ENCODE data around the gene GPR42. TPM values are rescaled to one million over a fixed set of nuclear protein-coding genes. Genes with fewer than 3 reads are reported as not detected.

The GPR42 gene
- total and polyA plus RNA-seq, 3 experiments from 2014 or later: not detected

DNA sequence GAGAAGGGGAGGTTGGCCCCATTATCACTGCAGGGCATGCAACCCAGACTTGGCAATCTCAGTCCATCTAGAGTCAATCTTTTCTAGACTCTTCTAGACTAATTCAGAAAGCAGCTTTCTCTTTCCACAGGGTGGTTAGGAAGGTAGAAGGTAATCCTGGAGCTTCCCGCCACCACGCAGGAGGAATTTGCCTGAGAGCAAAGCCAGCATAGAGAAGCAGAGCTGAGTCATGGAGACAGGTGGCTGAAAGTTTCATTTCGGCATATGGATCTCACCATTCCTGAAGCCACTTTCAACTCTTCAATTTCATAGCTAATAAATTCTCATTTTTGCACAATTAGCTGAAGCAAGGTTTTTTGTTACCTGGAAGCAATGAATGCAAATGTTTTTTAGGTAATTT lies 48.2 kb downstream of the GPR42 start:
- ChIA-PET POLR2A (no interaction called here), CTCF (no interaction called here)
- Histone ChIP-seq H3K9me3 (ENCODE audit: low read length) (no peaks in the 10 kb centered on the region), H3K4me3 (ENCODE audit: low read length) (no peak overlapping the region), H3K27me3 (ENCODE audit: insufficient read depth, low read length, poor library complexity, severe bottlenecking) (peaks cover 4% of the 10 kb centered on the region), H3K4me1 (ENCODE audit: insufficient read depth, low read length) (no peaks in the 10 kb centered on the region), H3K27ac (ENCODE audit: low read depth, low read length) (no peak overlapping the region), H3K36me3 (ENCODE audit: insufficient read depth, low read length) (no peaks in the 10 kb centered on the region)
- H3K9me3 Mint-ChIP-seq: no peaks in the 10 kb centered on the region
- H3K27me3 Mint-ChIP-seq: peaks cover 13 to 33% of the 10 kb centered on the region in 2 donors
- DNase-seq: no peak
- H3K36me3 Mint-ChIP-seq: peaks cover 0 to 1% (median 0%) of the 10 kb centered on the region in 3 donors
- H3K4me1 Mint-ChIP-seq: peaks cover 0 to 4% (median 0%) of the 10 kb centered on the region in 3 donors
- no peak overlapping the region for H3K27ac Mint-ChIP-seq
- no peak overlapping the region for H3K4me3 Mint-ChIP-seq

DNA sequence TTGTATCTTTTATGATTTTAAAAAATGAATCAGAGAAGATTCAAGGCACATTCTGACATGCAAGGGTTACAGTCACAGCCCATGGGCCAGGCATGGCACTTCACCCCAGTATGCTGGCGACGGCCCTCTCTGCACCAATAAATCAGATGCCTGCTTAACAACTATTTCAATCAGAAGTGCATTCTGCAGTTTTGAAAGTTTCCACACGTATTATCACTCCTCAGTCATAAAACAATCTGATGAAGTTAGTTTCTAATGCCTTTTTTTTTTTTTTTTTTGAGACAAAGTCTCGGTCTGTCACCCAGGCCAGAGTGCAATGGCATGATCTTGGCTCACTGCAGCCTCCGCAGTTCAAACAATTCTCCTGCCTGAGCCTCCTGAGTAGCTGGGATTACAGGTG lies 48.9 kb downstream of the GPR42 start:
- Mint-ChIP-seq H3K27ac (no peak overlapping the region), H3K9me3 (no peaks in the 10 kb centered on the region), H3K36me3 (peaks cover 0 to 1% (median 0%) of the 10 kb centered on the region in 3 donors), H3K4me1 (peaks cover 0 to 4% (median 0%) of the 10 kb centered on the region in 3 donors), H3K27me3 (peaks cover 13 to 31% of the 10 kb centered on the region in 2 donors), H3K4me3 (no peak overlapping the region)
- Histone ChIP-seq H3K27ac (ENCODE audit: low read depth, low read length) (no peak overlapping the region), H3K9me3 (ENCODE audit: low read length) (no peaks in the 10 kb centered on the region), H3K4me3 (ENCODE audit: low read length) (no peak overlapping the region), H3K36me3 (ENCODE audit: insufficient read depth, low read length) (no peaks in the 10 kb centered on the region), H3K4me1 (ENCODE audit: insufficient read depth, low read length) (no peaks in the 10 kb centered on the region), H3K27me3 (ENCODE audit: insufficient read depth, low read length, poor library complexity, severe bottlenecking) (no peaks in the 10 kb centered on the region)
- POLR2A ChIA-PET: no interaction called here
- CTCF ChIA-PET: no interaction called here
- no peak for DNase-seq

DNA sequence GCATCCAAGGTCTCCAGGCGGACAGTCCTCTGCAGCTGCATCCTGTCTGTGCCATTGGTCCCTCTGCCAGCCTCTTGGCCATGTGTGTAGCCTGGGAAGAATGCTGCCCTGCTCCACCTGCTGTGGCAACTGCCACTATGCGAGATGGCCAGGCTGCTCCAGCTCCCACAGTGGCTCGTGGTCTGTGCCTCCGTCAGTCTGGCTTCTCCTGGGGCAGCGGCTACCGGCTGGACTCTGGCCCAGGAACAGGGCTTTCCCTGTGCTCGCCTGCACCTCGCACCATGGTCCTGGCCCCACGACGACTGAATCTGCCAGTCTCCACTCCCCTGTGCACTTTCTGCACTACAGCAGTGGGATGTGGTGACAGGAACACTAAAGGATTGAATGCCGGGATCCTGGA lies 50.5 kb downstream of the GPR42 start:
- H3K4me3 ChIP-seq (ENCODE audit: low read length): no peak overlapping the region
- H3K4me1 ChIP-seq (ENCODE audit: insufficient read depth, low read length): no peaks in the 10 kb centered on the region
- Mint-ChIP-seq H3K27me3 (peaks cover 5 to 21% of the 10 kb centered on the region in 2 donors), H3K4me3 (no peak overlapping the region), H3K4me1 (peaks cover 0 to 4% (median 0%) of the 10 kb centered on the region in 3 donors), H3K9me3 (no peaks in the 10 kb centered on the region), H3K27ac (no peak overlapping the region), H3K36me3 (peaks cover 0 to 1% (median 0%) of the 10 kb centered on the region in 3 donors)
- no peaks in the 10 kb centered on the region for H3K36me3 ChIP-seq (ENCODE audit: insufficient read depth, low read length)
- no peak overlapping the region for H3K27ac ChIP-seq (ENCODE audit: low read depth, low read length)
- no peaks in the 10 kb centered on the region for H3K27me3 ChIP-seq (ENCODE audit: insufficient read depth, low read length, poor library complexity, severe bottlenecking)
- DNase-seq: no peak
- CTCF ChIA-PET: interaction anchor here (0.8 kb wide), 1 partner anchor 42 kb away, joined by 3 read pairs; no protein-coding TSS in a partner anchor
- no peaks in the 10 kb centered on the region for H3K9me3 ChIP-seq (ENCODE audit: low read length)
- POLR2A ChIA-PET: no interaction called here

Other genes with a start within 250 kb of the GPR42 start
- gene LGI4, start 236.0 kb upstream of the GPR42 start, total RNA-seq: under 1 TPM in 1 of 2 experiments, not detected in 1; 0.18 TPM
- gene LGI4, start 236.0 kb upstream of the GPR42 start, polyA plus RNA-seq: not detected
- gene FXYD1, start 232.2 kb upstream of the GPR42 start, total RNA-seq: not detected
- gene FXYD1, start 232.2 kb upstream of the GPR42 start, polyA plus RNA-seq: 0.79 TPM
- 1 to 10 TPM in 1 of 2 experiments, under 1 TPM in 1; 0.60 to 1.0 TPM for gene FXYD7, start 227.8 kb upstream of the GPR42 start, total RNA-seq
- gene FXYD7, start 227.8 kb upstream of the GPR42 start, polyA plus RNA-seq: 12.9 TPM
- gene FXYD5, start 216.3 kb upstream of the GPR42 start, total RNA-seq: 100 to 1,000 TPM; 295 TPM
- gene FXYD5, start 216.3 kb upstream of the GPR42 start, polyA plus RNA-seq: 560 TPM
- not detected for gene FAM187B, start 142.3 kb upstream of the GPR42 start, total RNA-seq
- gene FAM187B, start 142.3 kb upstream of the GPR42 start, polyA plus RNA-seq: not detected
- 10 to 100 TPM; 23.5 to 27.5 TPM for gene LSR, start 122.1 kb upstream of the GPR42 start, total RNA-seq
- 77.8 TPM for gene LSR, start 122.1 kb upstream of the GPR42 start, polyA plus RNA-seq
- 100 to 1,000 TPM; 125 to 132 TPM for gene USF2, start 102.1 kb upstream of the GPR42 start, total RNA-seq
- gene USF2, start 102.1 kb upstream of the GPR42 start, polyA plus RNA-seq: 9.2 TPM
- gene HAMP, start 88.5 kb upstream of the GPR42 start, total RNA-seq: under 1 TPM; 0.31 TPM
- not detected for gene HAMP, start 88.5 kb upstream of the GPR42 start, polyA plus RNA-seq
- not detected for gene MAG, start 78.9 kb upstream of the GPR42 start, total RNA-seq
- 0.36 TPM for gene MAG, start 78.9 kb upstream of the GPR42 start, polyA plus RNA-seq
- under 1 TPM in 1 of 2 experiments, not detected in 1; 0.09 TPM for gene CD22, start 41.9 kb upstream of the GPR42 start, total RNA-seq
- not detected for gene CD22, start 41.9 kb upstream of the GPR42 start, polyA plus RNA-seq
- gene FFAR1, start 23.2 kb upstream of the GPR42 start, total RNA-seq: not detected
- not detected for gene FFAR1, start 23.2 kb upstream of the GPR42 start, polyA plus RNA-seq
- not detected for gene FFAR3, start 12.6 kb upstream of the GPR42 start, total RNA-seq
- not detected for gene FFAR3, start 12.6 kb upstream of the GPR42 start, polyA plus RNA-seq
- gene FFAR2, start 77.2 kb downstream of the GPR42 start, total RNA-seq: not detected
- gene FFAR2, start 77.2 kb downstream of the GPR42 start, polyA plus RNA-seq: not detected
- not detected for gene KRTDAP, start 119.4 kb downstream of the GPR42 start, total RNA-seq
- not detected for gene KRTDAP, start 119.4 kb downstream of the GPR42 start, polyA plus RNA-seq
- 1 to 10 TPM; 1.7 to 2.2 TPM for gene DMKN, start 142.6 kb downstream of the GPR42 start, total RNA-seq
- 10.2 TPM for gene DMKN, start 142.6 kb downstream of the GPR42 start, polyA plus RNA-seq
- gene SBSN, start 157.2 kb downstream of the GPR42 start, total RNA-seq: not detected
- not detected for gene SBSN, start 157.2 kb downstream of the GPR42 start, polyA plus RNA-seq
- gene GAPDHS, start 162.4 kb downstream of the GPR42 start, total RNA-seq: not detected
- gene GAPDHS, start 162.4 kb downstream of the GPR42 start, polyA plus RNA-seq: not detected
- gene TMEM147, start 174.6 kb downstream of the GPR42 start, total RNA-seq: 10 to 100 TPM; 82.6 to 91.4 TPM
- 175 TPM for gene TMEM147, start 174.6 kb downstream of the GPR42 start, polyA plus RNA-seq
- not detected for gene ATP4A, start 192.6 kb downstream of the GPR42 start, total RNA-seq
- gene ATP4A, start 192.6 kb downstream of the GPR42 start, polyA plus RNA-seq: not detected
- not detected for gene PMIS2, start 215.1 kb downstream of the GPR42 start, total RNA-seq
- gene PMIS2, start 215.1 kb downstream of the GPR42 start, polyA plus RNA-seq: not detected
- gene HAUS5, start 241.7 kb downstream of the GPR42 start, total RNA-seq: 10 to 100 TPM; 37.3 to 39.3 TPM
- 6.7 TPM for gene HAUS5, start 241.7 kb downstream of the GPR42 start, polyA plus RNA-seq